MM.1S (cell line): ENCODE results near the gene ADAM19.

ENCODE experiments used
- DNase-seq: peaks from one replicate; pipeline ENCODE4 v3.0.0-alpha.2; 2015
- H2AFZ ChIP-seq: fragments of 300-600 bp; sonication (generic); 2 replicates; pipeline ENCODE4 v1.6.0; 2016; ENCODE audit warnings: antibody characterized with exemption, low read length
- H3F3A ChIP-seq: fragments of 300-600 bp; sonication (generic); 2 replicates; pipeline ENCODE4 v1.6.1; 2016; ENCODE audit warnings: mild to moderate bottlenecking, antibody characterized with exemption, low read length, moderate library complexity, mixed read lengths; ENCODE audit not compliant: insufficient read depth
- H3K27ac ChIP-seq: fragments of 300-600 bp; sonication (generic); 2 replicates; pipeline ENCODE4 v1.5.1; 2016; ENCODE audit warnings: mild to moderate bottlenecking, low read length
- H3K27me3 ChIP-seq: fragments of 300-600 bp; sonication (generic); replicated peaks from 2 replicates; pipeline ENCODE4 v1.6.0; 2016; ENCODE audit warnings: low read length; ENCODE audit not compliant: insufficient read depth
- H3K36me3 ChIP-seq: fragments of 300-600 bp; sonication (generic); replicated peaks from 2 replicates; pipeline ENCODE4 v1.6.1; 2016; ENCODE audit warnings: mild to moderate bottlenecking, low read length, mixed read lengths; ENCODE audit not compliant: insufficient read depth
- H3K4me1 ChIP-seq: fragments of 300-600 bp; sonication (generic); 2 replicates; pipeline ENCODE4 v1.6.1; 2016; ENCODE audit warnings: low read length, mixed read lengths
- H3K4me2 ChIP-seq: fragments of 300-600 bp; sonication (generic); 2 replicates; pipeline ENCODE4 v1.6.0; 2016; ENCODE audit warnings: low read depth, low read length
- H3K4me3 ChIP-seq: fragments of 300-600 bp; sonication (generic); 2 replicates; pipeline ENCODE4 v1.5.1; 2016; ENCODE audit warnings: low read length, mixed read lengths
- H3K79me2 ChIP-seq: fragments of 300-600 bp; sonication (generic); 2 replicates; pipeline ENCODE4 v1.6.1; 2016; ENCODE audit warnings: mixed run types, low read length, mixed read lengths
- H3K9ac ChIP-seq: fragments of 300-600 bp; sonication (generic); 2 replicates; pipeline ENCODE4 v1.6.1; 2016; ENCODE audit warnings: low read length, mixed read lengths
- H3K9me2 ChIP-seq: fragments of 300-600 bp; sonication (generic); replicated peaks from 2 replicates; pipeline ENCODE4 v1.6.1; 2016; ENCODE audit warnings: mild to moderate bottlenecking, low read length, mixed read lengths; ENCODE audit not compliant: insufficient read depth
- H3K9me3 ChIP-seq: fragments of 300-600 bp; sonication (generic); replicated peaks from 2 replicates; pipeline ENCODE4 v1.6.1; 2016; ENCODE audit warnings: mild to moderate bottlenecking, low read length, mixed read lengths; ENCODE audit not compliant: insufficient read depth
- H4K20me1 ChIP-seq: fragments of 300-600 bp; sonication (generic); 2 replicates; pipeline ENCODE4 v1.6.1; 2016; ENCODE audit warnings: mild to moderate bottlenecking, low read length, moderate library complexity, mixed read lengths; ENCODE audit not compliant: insufficient read depth
- CTCF ChIP-seq: fragments of 300-600 bp; sonication (generic); IDR thresholded peaks from 2 replicates; pipeline ENCODE4 v1.5.1; 2016; ENCODE audit warnings: antibody characterized with exemption, low read length, mixed read lengths
- EZH2 ChIP-seq: fragments of 300-600 bp; sonication (generic); optimal IDR thresholded peaks from 2 replicates; pipeline ENCODE3; 2017; ENCODE audit warnings: low read depth, mild to moderate bottlenecking, antibody characterized with exemption, low read length, mixed read lengths
- EZH2phosphoT487 ChIP-seq: fragments of 300-600 bp; sonication (generic); IDR thresholded peaks from 2 replicates; pipeline ENCODE4 v1.6.1; 2018; ENCODE audit warnings: antibody characterized with exemption, low read length

The ADAM19 gene

GRCh38 chr5:157555037-157555640 lies 20.4 kb downstream of the ADAM19 start:
- Histone ChIP-seq H3K79me2 (no peaks in the 10 kb centered on the region), H3K27me3 (no peaks in the 10 kb centered on the region), H3K9me2 (no peaks in the 10 kb centered on the region), H4K20me1 (no peaks in the 10 kb centered on the region), H3K9me3 (no peaks in the 10 kb centered on the region), H3K4me2 (no peak overlapping the region), H3K36me3 (no peaks in the 10 kb centered on the region), H3K4me1 (no peaks in the 10 kb centered on the region), H3F3A (no peaks in the 10 kb centered on the region), H3K4me3 (no peak overlapping the region), H2AFZ (no peak overlapping the region), H3K27ac (no peak overlapping the region), H3K9ac (no peak overlapping the region)
- no peak for DNase-seq
- TF ChIP-seq EZH2 (no peak), CTCF (no peak), EZH2phosphoT487 (no peak)

- Histone ChIP-seq H3K9ac (no peak overlapping the region), H3F3A (no peaks in the 10 kb centered on the region), H3K36me3 (no peaks in the 10 kb centered on the region), H3K4me3 (no peak overlapping the region), H2AFZ (no peak overlapping the region), H3K4me1 (no peaks in the 10 kb centered on the region), H4K20me1 (no peaks in the 10 kb centered on the region), H3K9me2 (no peaks in the 10 kb centered on the region), H3K4me2 (no peak overlapping the region), H3K27me3 (no peaks in the 10 kb centered on the region), H3K9me3 (no peaks in the 10 kb centered on the region), H3K27ac (no peak overlapping the region), H3K79me2 (no peaks in the 10 kb centered on the region)
- no peak for DNase-seq
- TF ChIP-seq CTCF (no peak), EZH2 (no peak), EZH2phosphoT487 (no peak)
These were observed 21.2 kb downstream of the ADAM19 start for GRCh38 chr5:157554179-157555036.

GRCh38 chr5:157552650-157553049 lies 22.9 kb downstream of the ADAM19 start:
- H3K9ac ChIP-seq: no peak overlapping the region
- TF ChIP-seq CTCF (no peak), EZH2 (no peak), EZH2phosphoT487 (no peak)
- H3K9me3 ChIP-seq: no peaks in the 10 kb centered on the region
- peaks cover 6% of the 10 kb centered on the region; the same call in 1 of the 2 replicates for H3K4me1 ChIP-seq
- H4K20me1 ChIP-seq: no peaks in the 10 kb centered on the region
- no peak overlapping the region for H2AFZ ChIP-seq
- H3K27me3 ChIP-seq: no peaks in the 10 kb centered on the region
- no peak overlapping the region for H3K4me3 ChIP-seq
- H3K36me3 ChIP-seq: no peaks in the 10 kb centered on the region
- no peaks in the 10 kb centered on the region for H3F3A ChIP-seq
- no peak overlapping the region for H3K4me2 ChIP-seq
- H3K9me2 ChIP-seq: no peaks in the 10 kb centered on the region
- DNase-seq: no peak
- no peak overlapping the region for H3K27ac ChIP-seq
- no peaks in the 10 kb centered on the region for H3K79me2 ChIP-seq
